ENCODE measurements around the gene PEX12.
"Not testable (repeated sequence)": the region's sequence is repeated elsewhere in the genome, so short reads cannot be mapped to it uniquely, and the experiment has no call there.

Gene PEX12

DNA sequence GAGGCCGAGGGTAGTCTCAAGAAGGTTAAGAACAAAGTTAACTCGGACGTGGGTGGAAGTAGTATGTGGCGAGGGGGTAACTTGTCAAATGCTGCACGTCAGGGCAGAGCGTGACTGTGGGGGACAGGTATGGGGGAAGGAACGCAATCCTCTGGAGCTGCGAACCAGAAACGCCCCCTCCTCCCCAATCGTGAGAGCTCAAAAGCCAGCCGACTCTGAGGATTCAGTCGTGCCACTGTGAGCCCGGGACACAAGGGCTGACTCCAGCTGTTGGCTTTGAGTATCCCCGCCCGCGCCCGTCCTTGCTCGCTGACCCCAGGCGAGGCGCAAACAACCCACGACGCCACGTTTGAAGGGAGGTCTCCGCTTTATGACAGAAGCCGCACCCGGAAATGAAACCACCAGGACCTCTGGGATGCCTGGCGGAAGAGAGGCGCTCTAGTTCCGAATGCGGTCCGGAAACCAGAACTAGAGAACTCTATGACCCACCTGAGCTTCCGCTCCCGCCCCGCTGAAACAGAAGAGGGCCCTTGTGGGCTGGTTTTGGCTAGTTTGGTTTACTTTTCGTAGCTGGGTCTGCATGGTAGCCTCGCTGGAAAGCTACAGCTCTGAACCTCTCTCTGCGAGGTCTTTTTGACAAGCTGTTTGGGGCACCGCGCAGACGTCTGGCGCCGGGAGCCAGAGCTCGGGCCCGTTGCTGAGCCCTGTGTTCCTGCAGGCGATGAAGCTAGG lies at the start of gene PEX12:
PEX12 (minus strand) TSS at position 375 of the 732 bp plus-strand sequence. CDS start 550 bp downstream, outside the sequence.
- DNase-seq: peak; percentile 92

DNA sequence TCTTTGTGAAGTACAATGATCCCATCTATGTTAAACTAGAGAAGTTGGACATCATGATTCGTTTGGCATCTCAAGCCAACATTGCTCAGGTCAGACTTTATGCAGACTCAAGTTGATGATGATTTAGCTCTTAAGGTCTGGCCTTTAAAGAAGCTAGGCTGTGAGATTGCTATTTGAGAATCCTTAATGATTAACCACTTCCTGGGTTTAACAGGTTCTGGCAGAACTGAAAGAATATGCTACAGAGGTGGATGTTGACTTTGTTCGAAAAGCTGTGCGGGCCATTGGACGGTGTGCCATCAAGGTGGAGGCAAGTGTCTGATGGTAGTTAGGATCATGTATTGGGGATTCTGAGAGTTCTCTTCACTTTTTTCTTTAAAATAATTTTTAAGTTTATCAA lies 49.0 kb upstream of the PEX12 start:
- no peak for DNase-seq

DNA sequence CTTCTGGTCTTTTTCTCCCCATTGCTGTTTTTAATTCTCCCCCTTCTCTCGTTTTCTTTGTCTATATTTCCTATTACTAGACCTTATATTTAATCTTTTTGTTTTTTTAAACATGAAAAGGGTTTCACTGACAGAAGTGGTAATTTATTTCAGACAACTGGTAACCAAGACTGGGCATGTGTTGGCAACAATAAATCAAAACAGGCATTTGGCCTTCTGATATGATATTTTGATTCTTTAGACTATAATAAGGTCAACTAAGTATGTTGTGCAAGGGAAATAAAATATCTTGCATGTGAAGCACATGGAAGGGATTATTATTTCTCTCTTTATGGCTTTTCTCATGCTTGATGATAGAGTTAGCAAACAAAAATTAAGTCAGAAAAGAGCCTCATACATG lies 43.4 kb upstream of the PEX12 start:
- DNase-seq: no peak

DNA sequence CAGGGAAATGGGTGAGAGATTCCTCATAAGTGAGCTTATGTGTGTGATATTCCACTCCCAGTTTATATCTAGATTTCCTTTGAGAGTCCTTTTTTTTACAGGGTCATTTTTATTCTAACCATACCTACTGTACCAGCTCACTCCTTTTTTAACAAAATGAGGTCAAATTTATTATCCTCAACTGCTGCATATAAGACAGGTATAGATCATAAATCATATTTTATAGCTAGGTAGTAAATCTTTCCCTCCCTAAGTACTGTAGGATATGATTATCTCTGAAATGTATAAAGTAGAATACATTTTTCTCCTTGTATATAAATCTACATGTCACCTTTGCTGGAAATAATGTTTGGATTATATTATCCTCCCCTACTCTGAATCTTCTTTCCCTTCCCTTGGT lies 40.3 kb upstream of the PEX12 start:
- DNase-seq: no peak

DNA sequence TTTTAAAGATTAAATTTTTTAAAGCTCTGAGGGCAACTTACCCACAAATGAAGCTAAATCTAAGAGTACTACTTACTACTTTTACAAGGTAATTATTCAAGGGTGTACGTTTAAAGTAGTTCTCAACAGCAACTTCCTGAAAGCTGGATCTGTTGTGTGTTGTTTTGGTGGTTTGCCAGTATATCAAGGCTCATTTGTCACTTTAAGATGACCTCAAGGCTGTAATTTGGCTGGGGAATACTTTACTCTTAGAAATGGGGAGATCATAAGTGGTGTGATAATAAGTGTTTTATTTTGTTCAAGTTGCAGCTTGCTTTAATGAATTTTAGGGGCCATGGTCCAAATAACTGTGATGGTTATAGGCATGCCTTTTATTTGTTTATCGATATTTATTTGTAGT lies 39.1 kb upstream of the PEX12 start:
- no peak for DNase-seq

DNA sequence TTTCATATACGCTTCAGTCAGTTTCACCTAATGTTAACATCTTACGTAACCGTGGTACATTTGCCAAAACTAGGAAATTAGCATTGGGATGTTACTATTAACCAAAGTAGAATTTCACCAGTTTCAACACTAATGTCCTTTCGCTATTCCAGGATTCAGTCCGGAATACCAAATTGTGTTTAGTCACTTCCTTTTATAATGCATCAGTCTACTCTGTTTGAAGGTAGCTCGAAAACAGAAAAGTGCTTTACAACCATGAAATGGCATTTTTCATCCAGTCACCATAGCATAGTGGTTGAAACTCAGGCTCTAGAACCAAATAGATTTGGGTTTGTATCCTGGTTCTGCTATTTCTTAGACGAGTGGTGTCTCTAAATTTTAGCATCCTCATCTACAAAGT lies 38.2 kb upstream of the PEX12 start:
- no peak for DNase-seq

DNA sequence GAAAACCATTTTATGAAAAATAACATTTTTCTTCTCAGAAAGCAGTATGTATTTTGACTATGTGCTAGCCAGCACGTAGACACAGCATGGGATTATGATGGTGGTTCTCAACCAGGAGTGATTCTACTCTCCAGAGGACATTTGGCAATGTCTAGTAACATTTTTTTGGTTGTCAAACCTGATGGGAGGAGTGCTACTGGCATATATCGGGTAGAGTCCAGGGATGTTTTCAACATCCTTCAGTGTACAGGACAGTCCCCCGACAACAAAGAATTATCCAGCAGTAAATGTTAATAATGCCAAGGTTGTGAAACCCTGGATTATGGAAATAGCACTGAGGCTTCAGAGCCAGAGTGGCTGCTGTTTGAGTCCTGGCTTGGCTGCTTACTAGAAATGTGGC lies 36.4 kb upstream of the PEX12 start:
- DNase-seq: no peak

DNA sequence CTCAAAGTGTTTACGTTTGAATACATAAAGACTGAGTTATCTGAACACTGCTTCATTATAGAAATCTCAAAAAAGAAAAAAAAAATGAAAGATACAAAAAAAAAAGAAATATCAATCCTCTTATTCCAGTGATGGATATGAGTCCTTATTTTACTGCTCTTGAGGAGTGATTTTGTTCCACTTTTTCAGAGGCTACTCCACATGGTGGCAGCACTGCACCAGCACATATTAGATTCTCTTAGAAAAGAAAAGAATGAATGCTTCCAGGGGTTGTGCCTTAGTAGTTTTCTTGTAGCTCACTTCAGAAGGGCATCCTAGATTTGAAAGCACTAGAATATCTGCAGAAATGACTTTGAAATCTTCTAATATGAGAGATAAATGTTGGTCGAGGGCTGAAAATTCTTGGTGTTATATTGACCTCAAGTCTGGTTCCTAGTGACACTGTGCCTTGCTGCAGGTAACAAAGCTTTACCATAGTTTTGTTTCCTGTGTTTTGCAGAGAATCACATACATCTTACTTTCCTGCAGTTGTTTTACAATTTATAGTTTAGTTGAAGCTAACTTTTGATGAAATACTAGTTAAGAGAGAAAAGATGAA lies 34.7 kb upstream of the PEX12 start:
- DNase-seq: peak; percentile 36

DNA sequence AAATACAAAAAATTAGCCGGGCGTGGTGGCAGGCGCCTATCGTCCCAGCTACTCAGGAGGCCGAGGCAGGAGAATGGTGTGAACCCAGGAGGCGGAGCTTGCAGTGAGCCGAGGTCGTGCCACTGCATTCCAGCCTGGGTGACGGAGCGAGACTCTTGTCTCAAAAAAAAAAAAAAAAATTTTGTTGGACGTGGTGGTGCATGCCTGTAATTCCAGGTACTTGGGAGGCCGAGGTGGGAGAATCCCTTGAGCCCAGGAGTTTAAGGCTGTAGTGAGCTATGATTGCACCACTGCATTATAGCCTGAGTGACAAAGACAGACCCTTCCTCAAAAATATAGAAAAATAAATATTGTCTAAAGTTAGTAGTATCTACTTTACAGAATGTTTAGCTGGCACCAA lies 32.4 kb upstream of the PEX12 start:
- not testable (repeated sequence) for DNase-seq

DNA sequence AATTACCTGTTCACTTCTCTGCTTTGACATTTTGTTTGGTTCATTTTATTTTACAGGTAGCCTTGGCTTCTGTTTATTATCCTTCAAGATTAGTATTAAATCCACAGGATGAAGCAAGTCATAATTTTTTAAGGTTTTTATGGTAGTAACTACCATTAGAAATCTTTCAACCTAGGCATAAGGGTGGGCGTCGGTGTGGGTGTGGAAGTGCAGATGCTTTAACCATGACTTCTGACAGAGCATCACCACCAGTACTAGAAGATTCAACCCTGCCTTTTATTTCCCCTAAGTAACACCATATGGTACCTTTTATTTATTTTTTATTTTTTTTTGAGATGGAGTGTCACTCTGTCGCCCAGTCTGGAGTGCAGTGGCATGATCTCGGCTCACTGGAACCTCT lies 31.5 kb upstream of the PEX12 start:
- DNase-seq: no peak

DNA sequence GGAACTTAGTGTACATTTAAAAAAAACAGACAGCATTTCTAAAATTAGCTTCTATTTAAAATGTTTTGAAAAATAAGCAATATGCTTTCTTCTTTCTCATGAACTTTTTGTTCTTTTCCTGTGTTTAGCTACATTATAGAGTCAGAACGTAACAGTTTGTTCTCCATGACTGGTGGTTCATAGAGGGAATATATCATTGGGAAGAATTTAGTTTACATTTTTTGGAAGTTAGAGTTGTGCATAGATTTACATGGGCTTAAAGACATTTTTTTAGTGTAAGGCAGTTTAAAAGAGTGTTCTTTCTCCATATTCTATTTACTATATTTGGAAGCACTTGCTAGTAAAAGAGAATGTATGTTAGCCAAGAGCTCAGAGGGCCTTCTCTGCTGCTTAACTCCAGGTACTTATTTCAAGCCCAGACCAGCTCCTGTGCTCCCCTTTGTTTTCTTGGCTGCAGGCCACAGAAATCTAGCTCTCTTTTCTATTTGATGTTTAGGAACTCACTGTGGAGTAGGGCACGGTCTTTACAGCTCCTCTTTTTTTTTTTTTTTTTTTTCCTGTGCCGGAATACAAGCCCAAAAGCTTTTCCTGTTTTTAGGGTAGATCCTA lies 29.0 kb upstream of the PEX12 start:
- DNase-seq: no peak

DNA sequence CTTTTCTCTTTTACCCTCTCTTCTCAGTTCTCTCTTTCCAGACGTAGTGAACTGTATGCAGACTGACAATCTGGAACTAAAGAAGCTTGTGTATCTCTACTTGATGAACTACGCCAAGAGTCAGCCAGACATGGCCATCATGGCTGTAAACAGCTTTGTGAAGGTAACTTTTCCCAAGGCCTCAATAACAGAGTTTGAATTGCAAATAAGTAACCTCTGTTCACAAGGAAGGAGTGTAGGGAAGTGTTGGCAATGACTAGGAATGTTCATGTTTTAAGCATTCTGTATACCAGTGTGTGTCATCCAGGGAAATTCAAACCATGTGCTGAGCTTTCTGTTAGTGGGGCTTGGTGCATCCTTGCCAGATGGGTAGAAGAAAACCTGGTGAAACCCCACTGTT lies 27.3 kb upstream of the PEX12 start:
- DNase-seq: no peak

DNA sequence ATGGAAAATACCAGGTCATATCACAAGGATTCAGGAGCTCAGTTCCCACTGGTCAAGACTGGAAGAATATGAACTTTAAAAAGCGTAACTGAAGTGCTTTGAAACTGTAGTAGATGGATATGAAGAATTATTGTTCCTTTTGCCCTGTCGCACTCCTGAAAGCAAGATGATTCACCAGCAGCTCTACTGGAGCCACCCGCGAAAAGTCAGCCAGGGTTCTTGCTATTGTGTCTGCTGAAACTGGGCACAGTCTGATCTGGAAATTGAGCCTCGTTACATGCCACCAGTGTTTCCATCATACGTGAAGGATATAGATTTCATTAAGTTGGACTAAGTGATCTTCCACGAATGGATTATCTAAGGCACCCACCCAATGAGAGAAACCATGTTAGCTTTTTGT lies 25.3 kb upstream of the PEX12 start:
- DNase-seq: no peak

DNA sequence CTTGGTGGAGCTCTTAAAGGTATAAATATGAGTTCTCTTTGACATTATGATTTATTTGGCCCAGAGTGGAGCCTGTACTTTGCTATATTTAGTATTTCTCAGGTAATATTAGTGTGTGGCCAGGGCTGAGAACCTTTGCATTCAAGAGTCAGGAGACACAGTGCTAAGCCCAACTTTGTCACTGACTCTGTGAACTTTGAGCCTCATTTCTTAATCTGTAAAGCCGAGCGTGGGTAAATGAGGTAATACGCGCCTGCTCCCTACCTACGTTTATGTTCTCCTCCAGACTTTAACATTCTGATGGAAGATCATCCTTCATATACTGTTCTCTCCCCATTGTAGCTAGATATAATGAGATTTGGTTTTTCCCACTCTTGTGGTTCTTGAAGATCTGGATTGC lies 19.2 kb upstream of the PEX12 start:
- DNase-seq: no peak

DNA sequence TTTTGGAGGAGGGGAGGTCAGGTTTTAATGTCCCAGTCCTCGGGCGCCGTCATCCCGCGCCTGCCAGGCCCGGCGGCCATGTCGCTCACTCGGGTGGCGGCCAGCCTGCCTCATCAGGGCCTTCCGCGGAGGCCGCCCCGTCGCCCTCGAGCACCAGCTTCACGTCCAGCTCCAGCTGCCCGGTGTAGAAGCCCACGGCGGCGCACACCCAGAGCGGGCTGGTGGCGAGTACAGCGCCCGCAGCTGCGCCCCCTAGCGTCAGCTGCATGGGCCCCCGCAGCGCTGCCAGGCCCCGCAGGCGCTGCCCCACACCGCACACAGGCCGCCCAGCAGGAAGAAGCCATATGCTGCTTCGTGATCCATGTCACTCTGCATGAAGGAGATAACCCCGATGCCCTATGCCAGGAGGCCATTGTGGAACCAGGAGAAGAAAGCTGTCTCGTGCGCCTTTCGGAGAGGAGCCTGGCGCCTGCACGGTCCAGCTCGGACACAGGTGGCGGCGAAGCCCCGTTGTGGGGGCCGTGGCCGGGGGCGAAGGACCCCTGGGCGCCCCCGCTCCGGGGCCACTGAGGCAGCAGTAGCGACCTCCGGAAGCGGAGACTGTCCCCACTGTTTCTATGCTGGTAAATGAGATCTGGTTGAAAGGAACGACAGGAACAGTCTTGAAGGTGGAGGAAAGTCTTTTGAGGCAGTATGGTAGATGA lies 18.3 kb upstream of the PEX12 start:
- no peak for DNase-seq

DNA sequence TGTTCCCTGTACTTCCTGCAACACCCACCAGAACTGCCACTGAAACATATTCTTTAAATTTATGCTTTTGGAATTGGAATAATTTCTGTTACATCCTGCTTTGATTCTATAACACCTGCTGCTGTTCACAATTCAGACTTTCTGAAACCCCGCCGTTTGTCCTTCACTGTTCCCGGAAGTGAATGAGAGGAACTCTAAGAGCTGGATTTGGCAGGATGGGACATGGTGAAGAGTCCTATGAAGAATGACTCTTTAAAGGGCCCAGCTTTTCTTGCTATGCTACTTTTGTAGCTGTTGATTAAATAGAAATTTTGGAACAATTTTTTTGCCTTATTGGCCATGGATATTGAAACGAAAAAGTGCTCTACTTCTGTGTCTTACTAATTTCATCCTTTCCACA lies 17.7 kb upstream of the PEX12 start:
- no peak for DNase-seq

DNA sequence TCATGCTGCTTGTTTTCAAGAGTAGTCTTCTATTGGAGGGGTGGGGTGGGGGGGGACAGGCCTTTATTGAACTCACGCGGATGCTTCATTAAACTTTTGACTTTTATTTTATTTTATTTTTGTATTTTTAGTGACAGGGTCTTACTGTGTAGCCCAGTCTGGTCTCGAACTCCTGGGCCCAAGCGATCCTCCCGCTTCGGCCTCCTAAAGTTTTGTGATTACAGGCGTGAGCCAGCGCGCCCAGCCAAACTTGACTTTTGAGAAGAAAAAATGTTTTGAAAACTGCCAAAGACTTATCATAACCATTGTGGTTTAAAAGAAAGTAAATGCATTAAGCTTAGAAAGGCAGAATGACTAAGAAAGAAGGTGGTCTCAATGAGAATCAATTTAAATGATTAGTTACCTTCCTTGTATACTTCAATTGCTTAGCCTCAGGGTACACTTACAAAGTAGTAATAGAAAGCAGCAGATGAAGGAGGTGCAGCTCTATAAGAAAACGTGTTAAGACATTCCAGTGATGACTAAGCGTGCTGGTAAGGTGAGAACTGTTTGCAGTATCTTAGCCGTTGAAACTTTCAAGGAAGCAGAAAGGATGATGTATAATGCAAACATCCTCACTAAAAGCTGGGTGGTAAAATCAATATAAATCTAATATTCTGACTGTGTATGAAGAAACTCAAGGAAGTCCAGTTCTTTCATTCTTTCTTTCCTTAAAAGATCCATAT lies 10.0 kb upstream of the PEX12 start:
- no peak for DNase-seq

DNA sequence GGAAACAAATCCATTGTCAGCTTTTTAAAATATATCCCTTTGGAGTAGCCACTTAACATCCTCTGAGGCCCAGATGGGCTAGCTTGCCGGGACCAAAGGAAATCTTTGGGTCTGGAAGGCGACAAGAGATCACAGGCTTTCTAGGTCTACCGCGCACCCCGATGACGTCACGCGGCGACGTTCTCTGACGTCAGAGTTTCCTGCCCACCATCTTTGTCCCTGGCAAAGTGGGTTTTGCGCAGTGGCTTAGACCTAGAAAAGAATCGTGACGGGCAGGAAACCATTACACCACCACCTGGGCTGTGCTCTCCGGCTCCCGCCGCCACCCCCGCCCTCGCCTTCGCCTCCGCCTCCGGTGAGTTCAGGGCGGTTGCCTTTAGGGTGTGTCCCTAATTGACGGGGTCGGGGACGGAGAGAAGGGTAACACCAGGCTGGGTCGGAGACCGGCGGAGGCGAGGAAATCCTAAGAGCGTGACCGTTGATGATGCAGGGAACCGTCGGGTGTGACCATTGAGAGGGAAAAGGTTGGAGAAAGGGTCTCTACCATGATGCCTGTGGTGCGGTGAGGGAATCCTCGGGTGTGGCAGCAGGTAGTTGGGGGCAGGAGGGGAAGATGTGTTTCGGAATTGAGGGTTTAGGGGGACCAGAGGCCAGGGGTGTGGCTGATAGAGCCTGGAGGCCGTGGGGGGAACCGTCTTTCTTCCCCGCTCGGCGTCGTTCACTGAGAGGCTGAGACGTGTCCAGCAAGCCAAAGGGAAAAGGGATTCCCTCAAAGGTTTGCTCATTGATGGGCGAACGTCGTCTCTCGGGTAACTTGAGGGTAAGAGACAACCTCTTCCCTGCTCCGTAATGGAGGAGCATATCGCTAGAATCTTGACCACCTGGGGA lies 8.9 kb upstream of the PEX12 start, which contains the start of gene AP2B1:
AP2B1 (plus strand) TSS at position 249 of the 888 bp plus-strand sequence. CDS start 6,709 bp downstream, outside the sequence.
- peak; percentile 93 for DNase-seq

DNA sequence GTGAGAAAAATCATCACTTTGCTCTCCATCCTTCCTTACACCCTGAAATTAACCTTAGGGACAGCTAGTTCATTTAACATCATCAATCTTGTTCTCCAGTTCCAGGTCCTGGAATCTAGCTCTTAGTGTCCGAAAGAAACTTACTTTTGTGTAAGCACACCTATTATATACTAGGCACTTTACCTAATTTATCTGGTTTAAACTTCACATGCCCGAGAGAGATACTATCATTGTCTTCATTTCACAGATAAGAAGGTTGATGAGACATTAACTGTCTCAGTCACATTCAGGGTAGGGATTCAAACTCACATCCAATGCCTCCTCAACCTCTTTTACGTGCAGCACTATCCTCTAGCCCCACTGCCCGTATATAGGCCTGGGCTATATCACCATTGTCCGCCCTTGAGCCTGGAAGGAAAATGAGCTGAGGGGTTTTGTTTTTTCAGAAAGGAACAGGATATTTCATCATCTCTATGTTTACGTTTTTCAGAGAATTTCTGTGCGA lies 8.2 kb upstream of the PEX12 start:
- DNase-seq: no peak

DNA sequence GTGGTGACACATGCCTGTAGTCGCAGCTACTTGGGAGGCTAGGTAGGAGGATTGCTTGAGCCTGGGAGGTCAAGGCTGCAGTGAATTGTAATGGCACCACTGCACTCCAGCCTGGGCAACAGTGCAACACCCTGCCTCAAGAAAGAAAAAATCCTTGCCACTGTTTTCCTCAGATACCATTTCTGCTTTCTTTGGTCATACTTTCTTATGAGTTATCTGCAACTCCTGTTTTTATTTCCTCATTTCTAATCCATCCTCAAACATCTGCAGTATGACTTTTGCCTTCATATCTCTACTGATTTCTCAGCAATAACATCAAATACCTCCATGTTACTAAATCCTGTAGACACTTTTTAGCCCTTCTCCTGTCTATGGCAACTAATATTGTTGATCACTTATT lies 5.7 kb upstream of the PEX12 start:
- peak; percentile 69 for DNase-seq

DNA sequence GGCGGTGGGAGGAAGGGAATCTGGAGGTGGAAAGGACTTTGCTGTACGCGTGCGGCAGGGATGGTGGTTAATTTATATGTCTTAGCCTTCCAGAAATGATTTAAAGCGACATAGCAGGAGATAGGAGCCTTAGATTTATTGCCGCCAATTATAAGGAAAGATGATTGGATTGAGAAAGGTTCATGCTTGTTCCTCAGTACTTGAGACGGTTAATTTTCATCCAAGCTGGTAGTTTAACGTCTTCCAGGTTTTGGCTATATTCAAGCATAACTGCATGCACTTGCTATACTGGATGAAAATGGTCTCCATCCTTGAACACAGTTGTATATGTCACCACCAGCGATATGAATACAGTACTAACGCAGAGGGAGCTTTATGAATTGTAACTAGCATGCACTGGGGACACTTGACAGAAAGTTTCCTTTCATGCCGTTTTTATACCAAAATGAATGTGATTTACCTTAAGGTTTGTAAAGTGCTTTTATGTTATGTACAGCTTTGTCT lies 610 bp upstream of the PEX12 start:
- DNase-seq: no peak

DNA sequence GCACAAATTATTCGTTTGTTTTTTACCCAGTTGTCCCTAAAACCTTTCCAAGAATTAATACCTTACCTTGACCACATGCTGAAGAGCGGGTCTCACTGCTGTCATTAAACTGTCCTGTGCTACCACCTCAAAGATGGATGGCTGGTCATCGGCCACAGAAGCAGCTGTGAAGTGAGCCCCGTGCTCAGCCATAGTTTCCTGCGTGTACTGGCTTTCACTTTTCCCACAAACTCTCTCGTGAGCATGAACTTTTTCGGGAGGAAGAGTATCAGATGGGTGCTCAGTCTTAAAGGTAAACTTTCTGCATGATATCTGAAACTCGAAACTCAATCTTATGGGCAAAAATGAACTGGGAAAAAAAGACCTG lies 558 bp downstream of the PEX12 start:
- DNase-seq: no peak

Data from MV-4-11 (cell line).